ENCODE results near the gene ERCC3.
A peak's percentile ranks its signal among the peaks of the same experiment; 100 is the strongest.

ERCC3 gene

DNA sequence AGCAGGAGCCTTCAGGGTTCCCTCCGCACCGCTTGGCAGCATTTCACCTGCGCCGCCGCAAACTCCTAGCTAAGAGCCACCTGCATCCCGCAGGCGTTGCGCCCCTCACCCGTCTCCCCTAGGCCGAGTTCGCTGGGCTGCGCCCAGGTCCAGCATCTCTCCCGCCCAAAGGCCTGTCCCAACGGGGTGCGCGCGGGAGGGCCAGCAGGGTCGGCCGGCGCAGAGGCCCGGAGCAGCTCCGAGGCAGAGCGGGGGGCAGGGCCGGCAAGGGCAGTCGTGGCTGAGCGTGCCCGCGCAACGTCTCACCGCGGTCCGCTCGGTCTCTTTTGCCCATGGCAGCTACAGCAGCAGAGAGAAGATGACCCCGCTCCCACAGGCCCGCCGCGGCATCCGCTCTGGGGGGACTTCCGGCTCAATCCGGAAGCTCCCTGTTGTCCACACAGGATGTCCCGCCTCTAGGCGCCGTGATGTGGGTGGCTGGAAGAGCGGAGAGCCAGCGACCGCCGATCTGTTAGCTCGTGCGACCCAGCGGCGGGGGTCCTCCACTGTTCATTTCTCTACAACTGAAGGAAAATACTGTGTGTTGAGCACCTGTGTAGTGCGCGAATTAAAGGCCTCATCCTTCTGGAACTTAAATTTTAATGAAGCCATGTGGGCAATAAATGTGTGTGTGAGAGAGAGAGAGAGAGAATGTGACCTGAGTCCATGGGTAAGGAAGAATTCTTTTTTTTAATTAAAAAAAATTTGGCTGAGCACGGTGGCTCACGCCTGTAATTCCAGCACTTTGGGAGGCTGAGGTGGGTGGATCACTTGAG lies at the start of gene ERCC3:
TSS of gene ERCC3 (minus strand) at position 397 of the 815 bp plus-strand sequence. CDS start at position 334, 63 bp downstream.
- DNase-seq (ENCODE audit: low spot score): peak; percentile 96
- no peak for TF ChIP-seq CTCF (IDR thresholded peaks at IDR 0.05; ENCODE audit: borderline replicate concordance, control extremely low read depth, extremely low read depth, insufficient read depth, missing control alignments)
- in situ Hi-C loops (cut with MboI; ENCODE audit: low sequenced_read_pairs, unreplicated experiment): no loop called here

DNA sequence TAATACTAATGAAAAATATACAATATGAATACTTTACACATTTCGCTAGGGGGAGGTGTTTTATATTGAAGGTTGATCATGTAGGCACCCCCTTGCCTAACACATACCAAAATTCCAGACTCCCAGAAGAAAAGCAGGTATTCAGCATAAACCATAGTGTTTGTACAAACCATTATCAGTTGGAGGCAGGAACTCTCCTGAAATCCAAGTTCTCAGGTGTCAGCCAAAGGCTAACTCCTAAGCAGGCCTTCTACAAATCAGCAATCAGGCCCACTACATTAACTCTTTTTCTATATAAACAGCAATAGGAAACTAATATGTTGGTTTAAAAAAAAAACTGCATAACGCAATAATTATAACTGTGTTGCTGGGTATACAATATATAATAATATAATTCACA lies 49.3 kb upstream of the ERCC3 start:
- no peak for TF ChIP-seq CTCF (IDR thresholded peaks at IDR 0.05; ENCODE audit: borderline replicate concordance, control extremely low read depth, extremely low read depth, insufficient read depth, missing control alignments)
- in situ Hi-C loops (cut with MboI; ENCODE audit: low sequenced_read_pairs, unreplicated experiment): no loop called here
- no peak for DNase-seq (ENCODE audit: low spot score)

DNA sequence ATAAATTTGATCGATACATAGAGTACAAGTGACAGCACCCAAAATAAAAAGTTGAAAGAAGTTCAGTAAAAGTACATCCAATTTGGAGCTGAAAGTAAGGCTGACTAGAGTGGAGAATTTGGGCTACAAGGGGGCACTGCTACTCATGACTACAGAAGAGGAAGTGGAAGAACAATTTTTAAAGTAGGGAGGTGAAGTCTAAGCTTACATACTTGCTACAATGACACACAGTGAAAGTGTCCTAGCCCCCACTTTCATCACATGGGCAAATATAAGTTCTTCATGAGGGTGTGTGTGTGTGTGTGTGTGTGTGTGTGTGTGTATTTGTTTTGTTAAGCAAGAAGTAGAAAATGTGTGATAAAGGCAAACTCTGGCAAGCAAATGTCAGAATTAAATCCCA lies 48.2 kb upstream of the ERCC3 start:
- DNase-seq (ENCODE audit: low spot score): peak; percentile 66
- no peak for TF ChIP-seq CTCF (IDR thresholded peaks at IDR 0.05; ENCODE audit: borderline replicate concordance, control extremely low read depth, extremely low read depth, insufficient read depth, missing control alignments)
- in situ Hi-C loops (cut with MboI; ENCODE audit: low sequenced_read_pairs, unreplicated experiment): no loop called here

GRCh38 chr2:127332335-127332734 lies 38.4 kb upstream of the ERCC3 start:
- in situ Hi-C loops (cut with MboI; ENCODE audit: low sequenced_read_pairs, unreplicated experiment): no loop called here
- DNase-seq (ENCODE audit: low spot score): no peak
- no peak for TF ChIP-seq CTCF (IDR thresholded peaks at IDR 0.05; ENCODE audit: borderline replicate concordance, control extremely low read depth, extremely low read depth, insufficient read depth, missing control alignments)

- no peak for DNase-seq (ENCODE audit: low spot score)
- TF ChIP-seq CTCF (IDR thresholded peaks at IDR 0.05; ENCODE audit: borderline replicate concordance, control extremely low read depth, extremely low read depth, insufficient read depth, missing control alignments): no peak
- in situ Hi-C loops (cut with MboI; ENCODE audit: low sequenced_read_pairs, unreplicated experiment): no loop called here
Observed at GRCh38 chr2:127330753-127331152, 36.8 kb upstream of the ERCC3 start.

- in situ Hi-C loops (cut with MboI; ENCODE audit: low sequenced_read_pairs, unreplicated experiment): no loop called here
- no peak for DNase-seq (ENCODE audit: low spot score)
- no peak for TF ChIP-seq CTCF (IDR thresholded peaks at IDR 0.05; ENCODE audit: borderline replicate concordance, control extremely low read depth, extremely low read depth, insufficient read depth, missing control alignments)
Observed at GRCh38 chr2:127326289-127326945, 32.5 kb upstream of the ERCC3 start.

Data from GM13976 (cell line).